RPMI7951 (cell line): ENCODE results near the gene PACS2. TPM values are rescaled to one million over a fixed set of nuclear protein-coding genes. Genes with fewer than 3 reads are reported as not detected.
A peak's percentile ranks its signal among the peaks of the same experiment; 100 is the strongest.
"Not testable (repeated sequence)": the region's sequence is repeated elsewhere in the genome, so short reads cannot be mapped to it uniquely, and the experiment has no call there.

ENCODE experiments used
- DNase-seq: peaks from one replicate; pipeline ENCODE4 v3.0.0-alpha.2; 2012; ENCODE audit warnings: low read depth
- total RNA-seq: library from RNA; depleted of rRNA; stranded (reverse); fragments of >200 nt; shearing (Covaris generic); gene quantifications from 2 replicates; pipeline ENCODE4 v1.2.3, GENCODE V29; 2014

Gene PACS2
- total RNA-seq, 1 experiment from 2014 or later = 18.1 TPM

- peak; percentile 73 for DNase-seq
Observed at GRCh38 chr14:105330491-105330895, 15.9 kb downstream of the PACS2 start.

DNA sequence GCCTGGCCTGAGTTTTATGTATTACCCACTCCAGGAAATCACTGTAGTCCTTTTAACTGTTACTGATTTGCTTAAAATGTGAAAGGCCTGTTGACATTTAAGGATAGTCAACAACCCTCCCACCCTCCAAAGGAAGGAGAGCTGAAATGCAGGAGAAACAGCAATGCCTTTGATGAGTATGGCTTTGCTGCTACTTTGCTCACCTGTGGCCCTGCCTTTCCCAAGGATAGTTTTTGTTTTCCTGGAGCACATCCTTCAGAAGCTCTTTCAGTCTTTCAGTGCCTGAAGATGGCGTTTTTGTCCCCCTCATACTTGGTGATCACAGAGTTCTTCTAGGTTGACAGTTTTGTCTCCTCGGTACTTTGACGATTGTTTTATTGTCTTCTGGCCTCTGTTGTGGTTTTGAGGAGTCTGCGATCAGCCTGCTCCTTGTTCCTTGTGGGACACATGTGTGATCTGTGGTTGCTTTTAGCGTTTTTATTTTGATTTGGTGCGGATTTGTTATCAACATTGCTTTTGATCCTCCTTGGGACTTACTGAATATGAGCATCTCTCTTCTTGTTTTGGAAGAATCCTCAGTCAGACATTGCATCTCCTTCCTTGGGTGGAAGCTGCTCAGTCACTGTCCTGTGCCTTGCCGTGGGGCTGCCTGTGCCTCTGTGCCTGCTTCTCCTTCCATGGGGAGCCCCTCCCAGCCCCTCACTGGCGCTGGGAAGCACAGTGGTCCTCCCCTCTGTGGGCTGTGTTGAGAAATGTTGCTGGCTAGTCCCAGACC is 17.2 kb downstream of the PACS2 start:
- no peak for DNase-seq

DNA sequence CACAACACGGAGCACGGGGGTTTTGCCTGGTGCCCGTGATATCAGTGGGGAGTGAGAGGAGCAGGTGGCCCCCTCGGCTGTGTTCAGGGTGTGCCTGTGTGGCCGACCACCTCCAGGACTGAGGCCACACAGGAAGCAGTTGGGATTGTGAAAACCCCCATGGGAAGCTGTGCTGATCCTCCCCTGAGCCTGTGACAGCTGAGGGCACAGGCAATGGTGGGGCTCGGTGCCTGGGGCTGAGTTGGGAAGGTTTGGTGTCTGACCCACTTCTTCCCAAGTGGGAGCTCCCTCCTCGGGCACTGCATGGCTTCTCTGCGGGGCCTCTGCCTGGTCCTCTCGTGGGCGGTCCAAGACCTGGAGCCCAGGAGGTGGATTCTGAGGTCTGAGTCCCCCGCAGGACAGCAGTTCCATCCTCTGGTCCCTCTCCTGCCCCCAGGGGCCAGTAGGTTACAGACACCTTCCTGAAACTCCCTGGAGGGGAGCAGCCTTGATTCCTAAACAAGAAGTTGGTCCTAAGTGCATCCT is 17.9 kb downstream of the PACS2 start:
- DNase-seq = no peak

GRCh38 chr14:105333020-105333490 is 18.5 kb downstream of the PACS2 start:
- no peak for DNase-seq

- no peak for DNase-seq
Observed at GRCh38 chr14:105333613-105334364, 19.2 kb downstream of the PACS2 start.

GRCh38 chr14:105334383-105335230 is 20.1 kb downstream of the PACS2 start:
- no peak for DNase-seq

GRCh38 chr14:105335231-105335542 is 20.6 kb downstream of the PACS2 start:
- DNase-seq = not testable (repeated sequence)

DNA sequence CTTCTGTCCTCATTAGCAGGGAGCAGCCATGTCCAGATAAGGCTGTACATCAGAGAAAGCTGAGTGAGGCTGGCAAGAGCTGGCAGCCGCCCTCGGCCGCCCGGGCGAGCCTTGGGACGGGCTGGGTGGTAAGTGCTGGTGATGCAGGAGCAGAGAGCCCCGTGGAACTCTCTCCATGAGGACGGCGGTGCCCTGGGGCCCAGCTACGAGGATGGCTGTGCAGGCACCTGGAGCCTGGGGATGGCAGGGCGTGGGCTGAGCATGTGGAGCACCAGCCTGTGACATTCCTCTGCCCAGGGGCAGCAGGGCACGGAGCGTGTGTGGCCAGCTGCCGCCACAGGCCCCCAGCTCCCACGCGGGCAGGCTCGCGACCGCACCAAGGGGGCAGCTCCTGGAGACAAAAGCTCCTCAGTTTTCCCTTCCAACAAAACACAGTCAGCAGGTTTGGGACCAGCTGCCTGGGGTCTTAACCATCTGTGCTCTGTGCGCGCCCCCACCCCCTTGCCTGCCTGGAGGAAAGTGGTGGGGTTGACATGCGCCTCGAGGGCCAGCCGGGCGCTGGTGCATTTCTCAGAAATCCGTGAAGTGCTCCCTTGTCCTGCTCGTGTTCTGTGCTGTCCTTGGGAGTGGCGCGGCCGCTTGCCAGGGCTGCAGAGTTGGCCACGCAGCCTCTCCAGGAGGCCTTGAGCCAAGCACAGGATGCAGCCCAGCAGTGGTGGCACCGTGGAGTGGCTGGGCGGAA is 21.4 kb downstream of the PACS2 start:
- DNase-seq = no peak

DNA sequence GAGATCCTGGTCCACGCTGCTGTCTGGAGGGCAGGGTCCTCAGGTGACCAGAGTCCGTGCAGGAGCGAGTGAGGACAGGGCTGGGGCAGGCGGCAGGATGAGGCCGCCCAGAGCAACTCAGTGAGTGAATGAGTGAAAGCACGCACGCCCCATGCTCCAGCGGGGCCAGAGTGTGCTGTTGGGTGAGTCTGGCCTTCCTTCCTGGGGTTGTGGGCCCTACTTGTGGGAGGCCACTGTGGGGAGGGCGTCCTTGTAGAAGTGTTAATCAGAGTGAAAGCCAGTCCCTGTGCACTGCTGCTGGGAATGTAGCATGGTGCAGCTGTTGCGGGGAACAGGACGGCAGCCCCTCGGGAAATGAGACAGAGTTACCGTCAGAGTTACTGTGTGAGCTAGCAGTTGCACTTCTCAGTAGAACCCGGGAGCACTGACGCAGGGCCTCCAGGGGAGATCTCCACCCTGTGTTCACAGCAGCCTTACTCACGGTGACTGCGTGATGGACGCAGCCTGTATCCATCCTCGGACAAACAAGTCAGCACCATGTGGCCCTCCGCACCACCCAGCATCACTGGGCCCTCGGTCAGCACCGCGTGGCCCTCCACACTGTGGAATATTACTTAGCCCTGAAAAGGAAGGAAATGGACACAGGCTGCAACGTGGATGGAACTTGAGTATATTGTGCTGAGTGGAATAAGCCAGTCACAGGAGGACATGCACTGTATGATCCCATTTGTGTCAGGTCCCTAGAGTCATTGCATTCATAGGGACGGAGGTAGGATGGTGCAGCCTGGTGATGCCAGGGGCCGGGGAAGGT is 22.1 kb downstream of the PACS2 start:
- DNase-seq = no peak

DNA sequence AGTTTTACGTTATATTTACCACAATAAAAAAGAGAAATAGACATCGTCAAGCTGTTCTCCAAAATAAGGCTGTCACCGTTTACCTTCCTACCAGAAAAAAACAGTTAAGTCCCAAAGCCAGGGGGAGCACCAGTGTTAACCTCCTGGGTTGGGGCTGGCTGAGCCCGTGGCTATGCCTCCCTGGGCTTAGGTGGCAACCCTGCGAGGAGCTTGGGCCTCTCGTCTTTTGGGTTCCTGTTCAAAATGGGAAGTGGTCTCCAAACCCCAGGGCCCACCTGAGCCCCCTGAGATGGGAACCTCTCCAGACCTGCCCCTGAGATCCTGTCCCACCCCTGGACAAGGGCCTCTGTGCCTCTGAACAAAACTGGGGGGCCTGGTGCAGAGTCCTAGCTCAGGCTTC is 22.9 kb downstream of the PACS2 start:
- DNase-seq = no peak

- no peak for DNase-seq
Observed at GRCh38 chr14:105337966-105338741, 23.6 kb downstream of the PACS2 start.

DNA sequence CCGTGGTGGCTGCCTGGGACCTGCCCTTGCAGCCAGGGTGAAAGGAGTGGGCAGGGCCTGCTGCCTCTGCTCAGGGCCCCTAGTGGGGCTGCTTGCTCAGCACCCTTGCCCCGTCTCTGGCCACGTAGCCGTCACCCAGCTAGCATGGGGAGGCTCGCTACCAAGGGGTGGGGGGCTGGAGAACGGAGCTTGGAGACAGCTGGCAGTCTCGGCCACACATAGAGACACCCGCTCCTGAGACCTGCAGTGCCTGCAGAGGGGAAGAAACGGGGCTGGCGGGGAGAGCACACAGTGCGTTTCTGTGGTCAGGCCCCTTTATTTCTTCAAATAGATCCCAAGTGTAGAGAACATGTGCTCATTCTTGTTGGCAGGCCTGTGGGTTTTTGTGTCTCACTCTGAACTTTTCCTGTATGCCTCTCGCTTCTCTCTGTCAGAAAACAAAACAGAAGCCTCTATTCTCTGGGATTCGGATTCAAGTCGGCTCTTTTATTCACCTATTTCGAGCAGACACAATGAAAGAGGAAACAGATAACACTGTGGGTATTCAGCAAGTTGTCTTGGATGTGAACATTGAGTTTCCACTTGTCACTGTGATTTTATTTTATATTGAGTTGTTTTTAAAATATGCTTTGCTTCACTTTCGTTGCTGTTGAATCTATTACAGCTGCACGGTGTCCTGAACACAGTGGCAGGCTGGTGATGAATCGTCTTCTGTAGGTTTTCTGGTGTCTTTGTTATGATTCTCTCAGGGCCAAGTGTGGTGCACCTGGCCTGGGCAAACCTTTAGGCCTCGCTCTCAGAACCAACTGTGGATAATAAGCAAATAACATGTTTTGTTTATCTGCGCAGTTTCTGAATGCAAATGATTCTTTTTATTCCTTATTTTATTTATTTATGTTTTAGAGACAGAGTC is 26.5 kb downstream of the PACS2 start:
- DNase-seq = no peak

DNA sequence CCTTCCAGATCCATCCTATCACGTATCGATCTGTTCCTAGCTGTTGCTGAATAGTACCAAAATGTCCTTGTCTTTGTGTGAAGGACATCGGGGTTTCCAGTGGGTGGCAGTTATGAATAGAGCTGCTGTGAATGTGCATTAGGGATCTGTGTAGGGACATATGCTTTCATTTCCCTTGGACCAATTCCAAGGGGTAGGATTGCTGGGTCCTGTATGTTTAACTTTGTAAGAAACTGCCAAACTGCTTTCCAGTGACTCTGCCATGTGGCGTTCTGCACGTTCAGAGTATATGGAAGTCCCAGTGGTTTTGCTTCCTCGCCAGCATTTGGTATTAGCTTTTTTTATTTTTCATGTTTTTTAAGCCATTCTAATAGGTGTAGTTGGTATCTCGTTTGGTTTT is 28.6 kb downstream of the PACS2 start:
- no peak for DNase-seq

- DNase-seq = no peak
Observed at GRCh38 chr14:105346200-105346533, 31.6 kb downstream of the PACS2 start.

- no peak for DNase-seq
Observed at GRCh38 chr14:105346876-105347586, 32.5 kb downstream of the PACS2 start.

GRCh38 chr14:105347587-105347968 is 33.0 kb downstream of the PACS2 start:
- no peak for DNase-seq

DNA sequence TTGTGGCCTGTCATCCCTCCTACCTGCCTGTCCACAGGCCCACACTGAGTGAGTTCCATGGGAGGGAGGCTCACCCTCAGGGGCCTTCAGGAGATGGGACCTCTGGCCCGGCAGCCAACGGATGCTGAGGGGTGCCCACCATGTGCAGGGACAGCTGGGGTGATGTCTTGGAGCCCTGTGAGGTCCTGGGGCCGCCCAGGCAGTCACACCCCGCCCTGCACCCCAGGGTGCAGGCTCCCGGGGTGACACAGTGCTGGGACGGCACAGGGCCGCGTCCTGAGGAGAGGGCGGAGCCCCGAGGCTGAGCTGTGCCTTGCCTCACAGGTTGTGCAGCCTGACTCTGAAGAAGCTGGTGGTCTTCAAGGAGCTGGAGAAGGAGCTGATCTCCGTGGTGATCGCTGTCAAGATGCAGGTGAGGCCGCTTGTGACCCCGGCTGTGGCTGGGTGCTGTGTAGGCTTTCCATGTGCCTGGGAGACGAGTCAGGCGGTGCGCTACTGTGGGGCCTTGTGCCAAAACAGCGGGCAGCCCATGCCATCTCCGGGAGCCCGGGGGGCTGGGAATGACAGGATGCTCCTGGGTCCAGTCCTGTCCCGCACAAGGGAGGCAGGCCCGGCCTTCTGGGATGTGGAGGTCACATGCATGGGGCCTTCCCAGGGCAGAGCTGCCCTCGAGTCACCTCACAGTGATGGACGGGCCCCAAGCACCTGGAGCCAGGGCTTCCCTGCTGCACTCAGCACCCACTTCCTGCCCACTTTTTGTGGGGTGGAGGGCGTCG is 33.8 kb downstream of the PACS2 start:
- DNase-seq = no peak
